CMK (cell line): ENCODE measurements around the gene RACGAP1.

Experiments
- DNase-seq: peaks from one replicate; pipeline ENCODE4 v3.0.0-alpha.2; 2010; ENCODE audit warnings: low read depth

RACGAP1 gene

DNA sequence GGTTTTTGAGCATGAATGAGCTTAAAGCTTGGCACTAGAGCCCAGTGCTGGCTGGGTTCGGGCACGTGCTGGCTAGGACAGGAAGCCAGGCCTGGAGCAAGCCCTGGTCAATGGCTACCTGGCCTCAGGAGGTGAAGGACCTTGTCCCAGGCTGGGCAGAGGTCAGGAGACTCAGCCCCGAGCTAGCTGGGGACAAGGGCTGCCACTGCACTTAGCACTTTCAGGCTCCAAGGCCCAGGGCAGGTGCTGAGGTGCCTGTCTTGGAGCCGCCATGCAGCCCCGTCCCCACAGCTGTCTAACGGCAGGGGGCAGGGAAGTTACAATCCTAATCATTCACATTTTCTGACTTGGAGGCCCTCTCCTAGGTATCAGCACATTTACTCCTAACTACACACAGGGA is 56.8 kb downstream of the RACGAP1 start:
- DNase-seq, result no peak

DNA sequence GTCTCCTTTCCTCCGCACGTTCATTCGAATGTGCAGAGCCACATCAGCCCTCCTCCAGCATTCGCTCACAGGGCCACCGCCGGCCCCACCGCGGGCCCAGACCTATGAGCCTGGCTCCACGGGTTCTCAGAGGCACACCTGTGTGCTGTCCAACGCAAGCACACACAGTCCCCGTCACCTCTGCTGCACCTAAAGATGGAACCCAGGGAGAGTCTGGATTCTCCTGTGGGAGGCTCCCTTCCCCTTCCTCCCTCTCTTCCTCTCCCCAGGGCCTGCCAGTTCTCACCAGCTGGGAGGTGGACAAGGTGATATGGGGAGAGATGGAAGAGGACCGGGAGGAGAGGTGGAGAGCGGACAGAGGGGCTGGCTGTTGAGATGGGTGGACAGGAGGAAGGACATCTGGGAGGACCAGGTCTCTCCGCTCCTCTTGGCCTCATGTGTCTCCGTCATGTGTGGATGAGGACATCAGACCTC is 57.5 kb downstream of the RACGAP1 start:
- no peak for DNase-seq

DNA sequence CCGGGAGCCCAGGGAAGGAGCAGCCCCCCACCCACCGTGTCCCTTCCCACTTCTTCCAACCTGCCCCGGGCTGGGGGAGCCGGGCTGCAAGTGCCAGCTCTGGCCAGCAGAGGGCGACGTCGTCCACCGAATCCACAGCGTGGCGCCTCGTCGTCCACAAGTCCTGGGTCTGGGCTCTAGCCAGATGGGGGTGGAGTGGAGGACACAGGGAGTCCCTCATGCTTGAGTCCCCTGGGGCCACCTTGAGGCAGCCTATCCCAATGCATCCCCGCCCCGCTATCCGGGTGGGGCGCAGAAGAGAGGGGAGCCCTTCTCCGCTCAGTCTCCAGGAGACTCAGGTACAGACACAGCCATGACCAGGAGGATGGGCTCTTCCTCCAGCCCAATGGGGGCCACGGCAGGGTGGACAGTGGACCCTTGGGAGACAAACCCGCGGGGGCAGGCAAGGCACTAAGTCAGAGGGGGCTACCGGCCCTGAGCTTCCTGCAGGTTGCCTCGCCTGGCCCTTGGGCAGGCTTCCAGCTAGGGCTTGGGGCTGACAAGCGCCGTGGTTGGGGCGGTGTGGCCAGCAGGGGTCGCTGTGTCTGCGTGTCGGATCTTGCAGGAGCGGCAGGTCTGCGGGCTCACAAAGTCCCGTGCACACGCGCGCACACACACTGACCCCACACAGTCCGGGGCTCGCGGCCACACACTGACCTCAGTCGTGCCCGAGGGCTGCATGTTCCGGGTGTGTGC is 58.1 kb downstream of the RACGAP1 start:
- peak; percentile 76 for DNase-seq

- no peak for DNase-seq
These were observed 58.7 kb downstream of the RACGAP1 start for GRCh38 chr12:49966511-49967041.

- no peak for DNase-seq
These were observed 59.5 kb downstream of the RACGAP1 start for GRCh38 chr12:49965836-49966235.

DNA sequence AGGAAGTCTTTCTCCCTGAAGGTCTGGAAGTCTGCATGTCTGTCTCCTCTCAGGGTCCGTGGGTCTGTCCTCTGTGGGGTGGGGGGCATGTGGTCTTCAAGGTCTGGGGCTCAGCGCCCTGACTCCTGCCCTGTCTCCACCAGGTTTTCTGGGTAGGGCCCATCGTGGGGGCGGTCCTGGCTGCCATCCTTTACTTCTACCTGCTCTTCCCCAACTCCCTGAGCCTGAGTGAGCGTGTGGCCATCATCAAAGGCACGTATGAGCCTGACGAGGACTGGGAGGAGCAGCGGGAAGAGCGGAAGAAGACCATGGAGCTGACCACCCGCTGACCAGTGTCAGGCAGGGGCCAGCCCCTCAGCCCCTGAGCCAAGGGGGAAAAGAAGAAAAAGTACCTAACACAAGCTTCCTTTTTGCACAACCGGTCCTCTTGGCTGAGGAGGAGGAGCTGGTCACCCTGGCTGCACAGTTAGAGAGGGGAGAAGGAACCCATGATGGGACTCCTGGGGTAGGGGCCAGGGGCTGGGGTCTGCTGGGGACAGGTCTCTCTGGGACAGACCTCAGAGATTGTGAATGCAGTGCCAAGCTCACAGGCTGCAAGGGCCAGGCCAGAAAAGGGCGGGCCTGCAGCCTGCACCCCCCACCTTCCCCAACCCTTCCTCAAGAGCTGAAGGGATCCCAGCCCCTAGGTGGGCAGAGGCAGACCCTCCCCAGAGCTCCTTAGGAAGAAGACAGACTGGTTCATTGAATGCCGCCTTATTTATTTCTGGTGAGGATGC is 60.3 kb downstream of the RACGAP1 start:
- DNase-seq, result no peak

DNA sequence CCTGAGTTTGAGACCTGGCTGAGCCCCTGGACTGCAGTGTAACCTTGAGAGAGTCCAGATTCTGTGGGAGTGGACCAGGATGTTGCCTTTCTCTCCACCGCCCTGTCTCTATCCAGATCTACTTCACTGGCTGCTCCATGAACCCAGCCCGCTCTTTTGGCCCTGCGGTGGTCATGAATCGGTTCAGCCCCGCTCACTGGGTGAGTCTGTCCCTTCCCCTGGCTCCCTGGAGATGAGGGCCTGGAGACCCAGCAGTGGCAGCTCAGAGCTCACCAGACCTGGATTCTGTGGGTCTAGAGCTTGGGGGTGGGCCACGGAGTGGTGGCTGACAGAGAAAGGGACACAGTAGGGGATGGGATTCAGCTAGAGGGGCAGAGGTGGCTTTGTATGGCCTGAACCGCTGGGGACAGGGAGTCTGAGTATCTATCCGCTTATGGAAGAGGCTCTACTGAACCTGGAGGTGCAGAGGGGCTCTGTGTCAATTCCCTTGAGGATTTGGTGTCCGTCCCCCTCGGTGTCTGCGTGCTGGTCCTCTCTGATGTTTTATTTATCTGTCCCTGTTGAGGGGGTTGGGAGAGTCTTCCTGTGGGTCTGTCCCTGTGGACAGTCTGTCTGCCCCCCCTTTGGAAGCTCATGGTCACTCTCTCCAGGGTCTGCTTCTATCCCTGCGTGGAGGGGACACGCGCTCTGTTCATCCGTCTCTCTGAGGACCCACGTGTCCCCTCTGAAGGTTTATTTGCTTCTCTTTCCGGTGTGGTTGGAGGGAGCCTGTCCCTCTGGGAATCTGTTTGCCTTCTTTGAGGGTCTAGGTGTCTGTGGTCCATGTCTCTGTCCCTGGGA is 61.1 kb downstream of the RACGAP1 start:
- no peak for DNase-seq

- DNase-seq, result no peak
These were observed 62.2 kb downstream of the RACGAP1 start for GRCh38 chr12:49962861-49963765.

DNA sequence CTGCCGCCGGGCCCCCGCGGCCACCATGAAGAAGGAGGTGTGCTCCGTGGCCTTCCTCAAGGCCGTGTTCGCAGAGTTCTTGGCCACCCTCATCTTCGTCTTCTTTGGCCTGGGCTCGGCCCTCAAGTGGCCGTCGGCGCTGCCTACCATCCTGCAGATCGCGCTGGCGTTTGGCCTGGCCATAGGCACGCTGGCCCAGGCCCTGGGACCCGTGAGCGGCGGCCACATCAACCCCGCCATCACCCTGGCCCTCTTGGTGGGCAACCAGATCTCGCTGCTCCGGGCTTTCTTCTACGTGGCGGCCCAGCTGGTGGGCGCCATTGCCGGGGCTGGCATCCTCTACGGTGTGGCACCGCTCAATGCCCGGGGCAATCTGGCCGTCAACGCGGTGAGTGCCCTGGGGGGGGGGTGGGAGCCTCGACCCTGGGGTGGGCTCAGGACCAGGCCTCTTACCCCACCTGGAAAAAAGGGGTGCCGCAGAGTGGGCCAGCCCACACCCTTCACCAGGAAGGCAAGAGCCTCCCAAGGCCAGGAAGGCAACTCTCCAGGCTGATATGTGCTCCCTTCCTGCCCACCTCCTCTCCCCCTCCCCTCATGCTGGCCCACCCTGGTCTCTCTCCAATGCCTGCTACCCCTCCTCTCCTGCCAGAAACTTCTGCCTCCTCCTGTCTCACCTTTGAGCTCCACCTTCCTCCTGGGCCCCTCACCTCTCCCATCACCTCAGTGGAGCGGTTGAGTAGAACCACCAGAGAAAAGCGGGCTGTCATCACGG is 63.1 kb downstream of the RACGAP1 start:
- no peak for DNase-seq

DNA sequence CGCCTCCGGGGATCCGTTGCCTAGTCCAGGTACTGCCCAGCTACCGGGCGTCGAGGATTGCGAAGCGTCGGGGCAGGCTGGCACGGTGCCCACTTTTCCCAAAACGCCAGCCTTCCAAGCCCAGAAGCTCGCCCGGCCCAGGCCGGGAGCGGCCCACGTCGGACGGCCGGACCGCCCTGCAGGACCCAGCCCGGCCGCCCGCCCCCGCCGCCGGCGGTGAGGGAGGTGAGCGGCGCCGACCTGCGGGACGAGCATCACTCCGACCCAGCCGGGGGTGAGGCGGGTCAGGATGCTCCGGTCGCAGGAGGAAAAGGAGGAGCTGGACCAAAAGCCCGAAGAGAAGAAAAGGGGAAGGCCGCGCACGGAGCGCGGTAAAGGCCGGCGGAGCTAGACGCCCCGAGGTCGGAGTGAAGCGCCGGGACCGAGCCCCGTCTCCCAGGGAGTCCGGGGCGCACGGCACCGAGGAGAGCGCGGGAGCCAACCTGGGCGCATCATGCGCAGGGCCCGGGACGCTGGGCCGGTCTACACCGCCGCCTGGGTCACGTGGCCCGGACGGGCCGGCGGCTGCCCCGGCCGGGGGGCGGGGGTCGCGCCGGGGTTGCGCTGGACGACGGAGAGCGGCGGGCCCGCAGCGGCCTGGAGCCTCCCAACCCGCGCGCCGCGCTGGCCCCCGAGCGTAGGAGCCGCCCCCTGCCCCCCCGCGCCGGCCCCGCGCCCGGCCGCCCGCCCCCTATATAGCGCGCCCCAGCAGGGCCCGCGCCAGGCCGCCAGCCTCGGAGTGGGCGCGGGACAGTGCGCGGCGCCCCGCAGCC is 64.0 kb downstream of the RACGAP1 start, which contains the start of gene AQP5:
Gene AQP5 (plus strand): TSS at position 762 of the 812 bp plus-strand sequence. CDS start 146 bp downstream, outside the sequence.
- no peak for DNase-seq

- no peak for DNase-seq
These were observed 64.7 kb downstream of the RACGAP1 start for GRCh38 chr12:49960474-49961110.

DNA sequence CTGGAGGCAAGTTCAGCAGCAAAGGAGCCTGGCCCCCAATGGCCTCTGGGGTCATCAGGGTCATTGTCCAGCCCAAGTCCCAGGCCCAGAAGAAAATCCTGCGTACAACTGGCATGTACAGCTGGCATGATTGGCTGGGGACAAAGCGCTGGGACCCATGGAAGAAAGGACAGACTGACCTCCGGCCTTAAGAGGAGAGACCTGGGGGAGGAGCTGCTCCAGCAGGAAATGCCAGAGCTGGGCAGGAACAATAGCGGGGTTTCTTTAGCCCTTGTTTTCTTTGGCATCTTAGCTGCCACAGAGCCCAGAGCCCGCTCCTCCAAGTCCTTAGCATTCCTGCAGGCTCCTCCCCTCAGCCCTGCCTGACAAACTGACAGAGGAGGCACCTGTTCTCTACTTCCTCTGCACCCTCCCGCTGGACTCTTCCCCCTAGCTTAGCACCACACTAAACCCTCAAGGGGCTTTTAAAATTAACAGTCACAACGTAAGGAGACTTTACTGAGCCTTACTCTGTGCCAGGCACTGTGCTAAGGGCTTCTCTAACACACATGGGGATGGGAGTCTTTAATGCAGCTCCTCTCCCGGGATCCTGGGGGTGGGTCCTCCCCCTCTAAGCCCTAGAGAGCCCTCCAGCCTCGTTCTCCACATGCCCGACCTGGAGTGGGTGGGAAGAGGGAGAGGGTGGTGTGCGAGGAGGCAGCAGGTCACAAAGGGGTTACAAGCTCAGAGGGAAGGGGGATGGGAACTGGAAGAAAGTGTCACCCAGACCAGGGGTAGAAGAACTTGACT is 65.4 kb downstream of the RACGAP1 start:
- no peak for DNase-seq

- DNase-seq, result no peak
These were observed 67.7 kb downstream of the RACGAP1 start for GRCh38 chr12:49957570-49957967.

GRCh38 chr12:49956663-49957569 is 68.4 kb downstream of the RACGAP1 start:
- no peak for DNase-seq

- no peak for DNase-seq
These were observed 69.2 kb downstream of the RACGAP1 start for GRCh38 chr12:49955899-49956662.
